Caco-2 (cell line): ENCODE data around the gene CDC7. TPM values are rescaled to one million over a fixed set of nuclear protein-coding genes. Genes with fewer than 3 reads are reported as not detected.

Experiments used
- BruUV-seq: library from RNA; stranded (reverse); fragments of 400-500 nt; replicated peaks from 2 replicates; lab custom pipeline; 2021; lab: Mats Ljungman, UMichigan
- CTCF ChIA-PET: fragments of 300-600 bp; sonication (Branson Sonifier 250); formaldehyde crosslinking; loops from one replicate; lab custom pipeline; 2022; ENCODE audit warnings: antibody characterized with exemption; lab: Charles Lee
- POLR2A ChIA-PET: fragments of 300-600 bp; sonication (Branson Sonifier 250); formaldehyde crosslinking; loops from one replicate; lab custom pipeline; 2022; ENCODE audit warnings: antibody characterized with exemption; lab: Charles Lee
- DNase-seq, 2 experiments: peaks; one replicate each; pipeline versions ENCODE4 v3.0.0 to v3.0.0-alpha.2; 2020 to 2022
- H3K27me3 ChIP-seq: replicated peaks from 2 replicates; pipeline ENCODE4 v1.6.0; 2011; ENCODE audit warnings: low read length; ENCODE audit not compliant: control insufficient read depth, insufficient read depth
- H3K36me3 ChIP-seq: 2 replicates; pipeline ENCODE4 v1.5.1; 2011; ENCODE audit warnings: low read length; ENCODE audit not compliant: control insufficient read depth, insufficient read depth
- H3K4me1 ChIP-seq: fragments of 250-450 bp; sonication (Bioruptor Pico); 2 replicates; pipeline ENCODE4 v1.5.1; 2020; ENCODE audit warnings: mild to moderate bottlenecking
- H3K4me3 ChIP-seq: 2 replicates; pipeline ENCODE4 v1.5.1; 2011; ENCODE audit warnings: low read depth, mild to moderate bottlenecking, control low read depth, low read length
- H3K9me3 ChIP-seq: fragments of 250-450 bp; sonication (Bioruptor Pico); 2 replicates; pipeline ENCODE4 v1.5.1; 2020; ENCODE audit warnings: mild to moderate bottlenecking, moderate library complexity
- H3K27ac Mint-ChIP-seq: one replicate; pipeline ENCODE4 v1.8.0; 2022; ENCODE audit warnings: mixed read lengths; ENCODE audit not compliant: unreplicated experiment
- H3K27me3 Mint-ChIP-seq: one replicate; pipeline ENCODE4 v1.8.0; 2022; ENCODE audit warnings: mixed read lengths; ENCODE audit not compliant: insufficient read depth, unreplicated experiment
- H3K36me3 Mint-ChIP-seq: one replicate; pipeline ENCODE4 v1.8.0; 2022; ENCODE audit warnings: mild to moderate bottlenecking, mixed read lengths; ENCODE audit not compliant: insufficient read depth, unreplicated experiment
- H3K4me1 Mint-ChIP-seq: one replicate; pipeline ENCODE4 v1.8.0; 2022; ENCODE audit warnings: low read depth, mixed read lengths; ENCODE audit not compliant: unreplicated experiment
- H3K4me3 Mint-ChIP-seq: one replicate; pipeline ENCODE4 v1.8.0; 2022; ENCODE audit warnings: mild to moderate bottlenecking, moderate library complexity, mixed read lengths; ENCODE audit not compliant: unreplicated experiment
- H3K9me3 Mint-ChIP-seq: one replicate; pipeline ENCODE4 v1.8.0; 2022; ENCODE audit warnings: mixed read lengths; ENCODE audit not compliant: unreplicated experiment
- intact Hi-C: fragments of 100-400 bp; cut with micrococcal nuclease; formaldehyde crosslinking; loops from one replicate; pipeline ENCODE4 v1.10.0; 2022; ENCODE audit not compliant: unreplicated experiment
- total RNA-seq: library from RNA; stranded (reverse); gene quantifications from 2 replicates; pipeline ENCODE4 v1.2.3, GENCODE V29; 2022
- TF ChIP-seq, protein P1 (sequence below), 2 experiments: fragments of 200-600 bp in 1 of 2; IDR thresholded peaks; 1 replicate in 1 of 2; 2 replicates in 1 of 2; pipeline versions ENCODE4 v1.5.1 to v1.8.0; 2011 to 2022; ENCODE audit warnings: antibody characterized with exemption in 1 of 2, control low read depth in 1 of 2, inconsistent platforms in 1 of 2, low read depth in 1 of 2, low read length in 1 of 2, mild to moderate bottlenecking in 1 of 2, moderate library complexity in 1 of 2; ENCODE audit not compliant: insufficient read depth in 1 of 2, severe bottlenecking in 1 of 2, unreplicated experiment in 1 of 2

The CDC7 gene
- total RNA-seq, 1 experiment from 2014 or later = 19.4 TPM

DNA sequence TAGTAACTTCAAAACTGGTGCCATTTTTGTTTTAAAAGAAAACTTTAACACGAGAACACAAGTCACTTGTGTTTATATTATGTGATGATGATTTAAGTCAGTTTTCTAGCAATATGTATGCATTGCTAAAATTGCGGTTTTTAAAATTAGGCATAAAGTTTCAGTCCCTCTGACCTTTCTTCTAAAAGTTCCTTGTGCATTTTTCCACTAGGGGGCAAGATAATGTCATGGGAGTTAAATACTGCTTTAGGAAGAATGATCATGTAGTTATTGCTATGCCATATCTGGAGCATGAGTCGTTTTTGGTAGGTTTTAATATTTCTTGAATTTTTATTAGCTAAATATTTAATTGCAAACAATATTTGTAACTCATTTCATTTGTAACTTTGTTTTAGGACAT, 10.7 kb downstream of the CDC7 start:
- Mint-ChIP-seq H3K27me3 (no peaks in the 10 kb centered on the region), H3K9me3 (no peaks in the 10 kb centered on the region), H3K4me1 (no peaks in the 10 kb centered on the region), H3K36me3 (peaks cover 34% of the 10 kb centered on the region), H3K27ac (no peak overlapping the region), H3K4me3 (no peak overlapping the region)
- DNase-seq = peak in 1 of 2 experiments; percentile 17
- no peaks in the 10 kb centered on the region for H3K9me3 ChIP-seq
- intact Hi-C loops = loop anchor here (1.0 to 10.0 kb wide), 5 partner anchors 100 to 416 kb away; no protein-coding TSS in a partner anchor
- POLR2A ChIA-PET = no interaction called here
- TF ChIP-seq, protein P1, sequence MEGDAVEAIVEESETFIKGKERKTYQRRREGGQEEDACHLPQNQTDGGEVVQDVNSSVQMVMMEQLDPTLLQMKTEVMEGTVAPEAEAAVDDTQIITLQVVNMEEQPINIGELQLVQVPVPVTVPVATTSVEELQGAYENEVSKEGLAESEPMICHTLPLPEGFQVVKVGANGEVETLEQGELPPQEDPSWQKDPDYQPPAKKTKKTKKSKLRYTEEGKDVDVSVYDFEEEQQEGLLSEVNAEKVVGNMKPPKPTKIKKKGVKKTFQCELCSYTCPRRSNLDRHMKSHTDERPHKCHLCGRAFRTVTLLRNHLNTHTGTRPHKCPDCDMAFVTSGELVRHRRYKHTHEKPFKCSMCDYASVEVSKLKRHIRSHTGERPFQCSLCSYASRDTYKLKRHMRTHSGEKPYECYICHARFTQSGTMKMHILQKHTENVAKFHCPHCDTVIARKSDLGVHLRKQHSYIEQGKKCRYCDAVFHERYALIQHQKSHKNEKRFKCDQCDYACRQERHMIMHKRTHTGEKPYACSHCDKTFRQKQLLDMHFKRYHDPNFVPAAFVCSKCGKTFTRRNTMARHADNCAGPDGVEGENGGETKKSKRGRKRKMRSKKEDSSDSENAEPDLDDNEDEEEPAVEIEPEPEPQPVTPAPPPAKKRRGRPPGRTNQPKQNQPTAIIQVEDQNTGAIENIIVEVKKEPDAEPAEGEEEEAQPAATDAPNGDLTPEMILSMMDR (IDR thresholded peaks at IDR 0.05; ENCODE audit: insufficient read depth in 1 of 2, low read depth in 1 of 2, low read length in 1 of 2, severe bottlenecking in 1 of 2, unreplicated experiment in 1 of 2) = peak; percentile 47 to 48
- H3K4me1 ChIP-seq = no peaks in the 10 kb centered on the region
- no TSS peak for BruUV-seq
- no peak overlapping the region for H3K4me3 ChIP-seq
- CTCF ChIA-PET = interaction anchor here (0.5 to 0.7 kb wide), 4 partner anchors 42 to 452 kb away, joined by 3 to 8 read pairs (median 6); no protein-coding TSS in a partner anchor
- H3K36me3 ChIP-seq = no peaks in the 10 kb centered on the region
- no peaks in the 10 kb centered on the region for H3K27me3 ChIP-seq

DNA sequence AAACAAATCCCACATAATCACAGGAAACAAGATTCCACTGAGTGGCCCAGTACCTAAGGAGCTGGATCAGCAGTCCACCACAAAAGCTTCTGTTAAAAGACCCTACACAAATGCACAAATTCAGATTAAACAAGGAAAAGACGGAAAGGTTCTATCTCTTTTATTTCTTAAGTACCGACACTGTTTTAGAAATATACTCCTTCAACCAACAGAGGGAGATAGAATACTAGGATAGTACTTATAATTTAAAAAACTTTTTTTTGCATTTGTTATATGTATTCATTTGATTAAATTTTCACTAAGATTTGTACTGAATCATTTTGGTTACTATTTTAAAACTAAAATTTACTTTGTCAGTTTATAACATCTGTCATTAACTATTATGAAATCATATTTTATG, 12.5 kb downstream of the CDC7 start:
- no peak for DNase-seq
- intact Hi-C loops = loop anchor here (5.0 to 10.0 kb wide), 3 partner anchors 224 to 369 kb away; no protein-coding TSS in a partner anchor
- Histone ChIP-seq H3K27me3 (no peaks in the 10 kb centered on the region), H3K36me3 (no peaks in the 10 kb centered on the region), H3K9me3 (no peaks in the 10 kb centered on the region), H3K4me1 (no peaks in the 10 kb centered on the region), H3K4me3 (no peak overlapping the region)
- no peak overlapping the region for H3K27ac Mint-ChIP-seq
- no peaks in the 10 kb centered on the region for H3K4me1 Mint-ChIP-seq
- peaks cover 50% of the 10 kb centered on the region for H3K36me3 Mint-ChIP-seq
- no peaks in the 10 kb centered on the region for H3K27me3 Mint-ChIP-seq
- no peaks in the 10 kb centered on the region for H3K9me3 Mint-ChIP-seq
- ChIA-PET CTCF (no interaction called here), POLR2A (no interaction called here)
- no TSS peak for BruUV-seq
- H3K4me3 Mint-ChIP-seq = no peak overlapping the region
- TF ChIP-seq, protein P1 (IDR thresholded peaks at IDR 0.05; ENCODE audit: insufficient read depth in 1 of 2, low read depth in 1 of 2, low read length in 1 of 2, severe bottlenecking in 1 of 2, unreplicated experiment in 1 of 2) = no peak

DNA sequence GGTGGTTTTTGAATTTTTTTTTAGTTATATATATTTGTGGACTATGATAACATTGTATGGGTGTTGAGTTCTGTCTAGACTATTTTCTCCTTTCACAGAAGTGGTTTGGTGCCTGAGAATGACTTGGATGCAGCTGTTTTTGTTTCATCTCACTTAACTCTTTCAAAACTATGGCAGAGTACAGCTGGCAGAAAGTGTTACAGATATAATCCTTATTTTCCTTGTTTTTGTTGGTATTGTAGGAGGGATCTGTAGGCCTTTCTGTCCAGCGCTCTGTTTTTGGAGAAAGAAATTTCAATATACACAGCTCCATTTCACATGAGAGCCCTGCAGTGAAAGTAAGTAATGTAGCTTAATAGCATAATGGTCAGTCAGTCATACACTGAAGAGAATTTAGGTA, 13.1 kb downstream of the CDC7 start:
- no peak overlapping the region for H3K4me3 ChIP-seq
- no peaks in the 10 kb centered on the region for H3K4me1 ChIP-seq
- TF ChIP-seq, protein P1 (IDR thresholded peaks at IDR 0.05; ENCODE audit: insufficient read depth in 1 of 2, low read depth in 1 of 2, low read length in 1 of 2, severe bottlenecking in 1 of 2, unreplicated experiment in 1 of 2) = no peak
- Mint-ChIP-seq H3K36me3 (peaks cover 56% of the 10 kb centered on the region), H3K9me3 (no peaks in the 10 kb centered on the region), H3K4me1 (no peaks in the 10 kb centered on the region), H3K27ac (no peak overlapping the region), H3K4me3 (no peak overlapping the region), H3K27me3 (no peaks in the 10 kb centered on the region)
- intact Hi-C loops = loop anchor here (5.0 to 10.0 kb wide), 3 partner anchors 224 to 369 kb away; no protein-coding TSS in a partner anchor
- no peaks in the 10 kb centered on the region for H3K36me3 ChIP-seq
- ChIA-PET CTCF (no interaction called here), POLR2A (no interaction called here)
- no peaks in the 10 kb centered on the region for H3K27me3 ChIP-seq
- H3K9me3 ChIP-seq = no peaks in the 10 kb centered on the region
- DNase-seq = no peak
- no TSS peak for BruUV-seq
